Non-pigmented ciliary epithelial cell (primary cell): ENCODE data around the gene CUX1.

Experiments
- DNase-seq: peaks from one replicate; pipeline ENCODE4 v3.0.0-alpha.2; 2010; ENCODE audit warnings: low read depth

Gene CUX1

GRCh38 chr7:102189756-102190155, 372.3 kb downstream of the CUX1 start:
- no peak for DNase-seq

DNA sequence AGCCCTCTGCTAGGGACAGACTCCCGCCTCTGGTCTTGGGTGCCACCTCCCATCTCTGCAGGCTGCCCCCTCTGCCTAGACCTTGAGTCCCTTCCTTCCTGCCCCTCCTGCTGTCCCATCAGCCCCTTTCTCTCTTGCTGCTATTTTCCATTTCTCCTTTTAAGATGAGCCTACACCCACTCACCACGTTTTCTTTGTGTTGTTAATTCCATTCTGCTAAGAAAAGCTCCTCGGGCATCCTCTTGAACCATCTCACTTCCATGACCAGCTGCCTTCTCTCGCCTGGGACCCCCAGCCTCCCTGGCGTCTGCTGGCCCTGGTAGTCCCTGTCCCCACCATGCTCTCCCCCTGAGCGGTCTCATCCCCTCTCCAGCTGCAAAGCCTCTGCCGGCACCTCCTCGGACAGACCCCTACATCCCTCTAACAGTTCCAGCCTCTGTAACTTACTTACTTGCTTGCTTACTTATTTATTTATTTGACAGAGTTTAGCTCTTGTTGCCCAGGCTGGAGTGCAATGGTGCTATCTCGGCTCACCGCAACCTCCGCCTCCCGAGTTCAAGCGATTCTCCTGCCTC, 373.4 kb downstream of the CUX1 start:
- no peak for DNase-seq

GRCh38 chr7:102191556-102192379, 374.3 kb downstream of the CUX1 start:
- no peak for DNase-seq

- DNase-seq = no peak
Measured at GRCh38 chr7:102192790-102193189, 375.4 kb downstream of the CUX1 start.

DNA sequence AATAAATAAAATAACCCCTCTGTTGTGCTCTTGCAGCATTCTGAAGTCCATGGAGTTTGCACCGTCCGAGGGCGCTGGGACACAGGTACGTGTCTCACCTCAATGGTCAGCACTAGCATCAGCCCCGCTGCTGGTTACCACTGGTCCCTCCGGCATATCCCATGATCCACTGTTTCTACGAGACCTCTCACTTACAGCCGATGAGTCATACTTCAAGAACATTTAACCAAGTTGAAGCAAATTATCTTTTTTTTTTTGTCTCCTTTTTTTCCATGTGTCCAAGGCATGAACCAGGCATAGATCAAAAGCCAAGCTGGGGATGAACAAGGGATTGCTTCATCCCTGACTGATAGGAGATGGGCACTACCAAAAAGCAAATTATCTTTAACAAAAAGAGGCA, 376.4 kb downstream of the CUX1 start:
- DNase-seq = peak; percentile 11

DNA sequence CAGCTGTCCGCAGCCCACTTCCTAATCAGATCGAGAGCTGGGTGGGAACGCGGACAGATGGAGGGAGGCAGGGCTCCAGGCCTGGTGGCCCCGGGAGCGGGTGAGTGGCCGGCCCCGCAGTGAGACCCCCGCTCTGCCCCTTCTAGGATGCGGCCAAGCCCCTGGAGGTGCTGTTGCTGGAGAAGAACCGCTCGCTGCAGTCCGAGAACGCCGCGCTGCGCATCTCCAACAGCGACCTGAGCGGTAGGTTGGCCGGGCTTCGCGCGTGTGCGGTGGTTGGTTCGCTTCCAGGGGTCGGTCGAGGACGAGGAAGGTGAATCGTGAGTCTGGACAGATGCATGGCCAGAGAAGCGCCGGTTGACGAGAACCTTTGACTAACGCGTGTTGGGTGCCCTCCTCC, 377.9 kb downstream of the CUX1 start:
- no peak for DNase-seq

DNA sequence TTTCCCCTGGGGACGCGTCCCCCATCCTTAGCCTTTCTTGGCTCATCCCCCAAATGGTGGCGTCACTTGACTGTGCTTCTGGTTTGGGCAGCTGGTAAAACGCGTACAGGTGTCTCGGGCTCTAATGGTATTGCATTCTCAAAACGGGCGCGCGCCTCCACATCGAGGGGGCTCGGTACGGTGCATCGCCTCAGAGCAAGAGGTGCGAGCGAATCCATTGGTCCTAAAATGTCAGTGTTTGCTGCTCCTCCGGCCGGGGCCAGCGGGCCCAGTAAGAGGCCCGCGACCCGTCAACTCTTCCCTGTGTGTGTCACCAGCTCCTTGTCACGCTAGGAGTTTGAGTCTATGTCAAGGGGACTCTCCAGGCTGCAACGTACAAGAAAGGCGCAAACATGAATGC, 378.6 kb downstream of the CUX1 start:
- no peak for DNase-seq

DNA sequence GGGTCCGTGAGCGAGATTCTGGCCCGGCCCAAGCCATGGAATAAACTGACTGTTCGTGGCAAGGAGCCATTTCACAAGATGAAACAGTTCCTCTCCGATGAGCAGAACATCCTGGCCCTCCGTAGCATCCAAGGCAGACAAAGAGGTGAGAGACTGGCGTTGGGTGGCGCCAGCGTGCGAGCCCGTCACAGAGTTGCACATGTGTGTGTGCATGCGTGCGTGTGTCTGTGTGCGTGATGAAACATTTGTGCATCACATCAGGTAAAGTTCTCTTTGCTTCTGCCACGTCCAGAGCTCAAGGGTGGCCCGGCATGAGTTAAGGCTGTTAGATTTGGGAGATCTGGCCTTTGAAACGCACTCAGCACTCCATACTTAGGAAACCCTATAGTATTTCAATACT, 379.7 kb downstream of the CUX1 start:
- no peak for DNase-seq

DNA sequence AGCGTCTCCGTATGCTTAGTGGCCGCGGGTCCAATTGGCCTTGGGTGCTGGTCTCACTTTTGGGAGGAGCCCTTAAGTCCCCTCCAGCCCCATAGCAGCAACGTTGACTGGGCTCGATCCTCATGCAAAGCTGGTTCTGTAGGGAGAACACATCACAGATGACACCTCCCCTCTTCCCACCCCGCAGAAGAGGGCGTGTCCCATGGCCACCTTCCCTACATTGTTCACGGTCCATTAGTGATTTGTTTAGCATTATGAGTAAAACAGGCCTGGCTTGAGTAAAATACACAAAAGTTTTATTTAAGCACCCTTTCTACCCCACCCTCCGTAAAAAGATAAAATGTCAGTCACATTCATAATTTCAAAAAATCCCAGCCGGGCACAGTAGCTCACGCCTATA, 380.2 kb downstream of the CUX1 start:
- no peak for DNase-seq

GRCh38 chr7:102198417-102198956, 381.1 kb downstream of the CUX1 start:
- DNase-seq = no peak

DNA sequence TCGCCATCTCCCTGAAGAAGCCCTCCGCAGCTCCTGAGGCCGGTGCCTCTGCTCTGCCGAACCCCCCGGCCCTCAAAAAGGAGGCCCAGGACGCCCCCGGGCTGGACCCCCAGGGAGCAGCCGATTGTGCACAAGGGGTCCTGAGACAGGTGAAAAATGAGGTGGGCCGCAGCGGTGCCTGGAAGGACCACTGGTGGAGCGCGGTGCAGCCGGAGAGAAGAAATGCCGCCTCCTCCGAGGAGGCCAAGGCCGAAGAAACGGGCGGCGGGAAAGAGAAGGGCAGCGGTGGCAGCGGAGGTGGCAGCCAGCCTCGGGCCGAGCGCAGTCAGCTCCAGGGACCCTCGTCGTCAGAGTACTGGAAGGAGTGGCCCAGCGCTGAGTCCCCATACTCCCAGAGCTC, 384.1 kb downstream of the CUX1 start:
- DNase-seq = no peak

GRCh38 chr7:102202556-102202955, 385.1 kb downstream of the CUX1 start:
- no peak for DNase-seq

GRCh38 chr7:102203218-102203617, 385.8 kb downstream of the CUX1 start:
- DNase-seq = no peak

GRCh38 chr7:102204212-102204611, 386.8 kb downstream of the CUX1 start:
- DNase-seq = no peak

DNA sequence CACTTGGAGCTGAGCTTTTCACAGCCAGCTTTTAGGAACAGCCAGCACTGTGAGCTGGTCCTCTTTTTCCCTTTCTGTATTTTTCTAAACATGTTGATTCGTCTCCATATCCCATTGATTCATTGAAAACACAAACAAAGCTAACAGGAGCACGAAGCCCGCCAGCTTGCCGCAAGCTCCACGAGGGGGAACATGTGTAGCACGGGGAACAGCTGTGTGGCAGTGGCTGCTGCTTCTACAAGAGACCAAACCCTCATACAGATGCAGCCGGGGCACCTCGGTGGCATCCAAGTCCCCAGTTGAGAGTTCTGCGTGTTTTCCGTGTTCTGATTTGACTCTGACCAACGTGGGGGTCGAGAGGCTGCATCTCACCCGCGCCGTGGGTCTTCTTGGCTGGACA, 388.5 kb downstream of the CUX1 start:
- no peak for DNase-seq

DNA sequence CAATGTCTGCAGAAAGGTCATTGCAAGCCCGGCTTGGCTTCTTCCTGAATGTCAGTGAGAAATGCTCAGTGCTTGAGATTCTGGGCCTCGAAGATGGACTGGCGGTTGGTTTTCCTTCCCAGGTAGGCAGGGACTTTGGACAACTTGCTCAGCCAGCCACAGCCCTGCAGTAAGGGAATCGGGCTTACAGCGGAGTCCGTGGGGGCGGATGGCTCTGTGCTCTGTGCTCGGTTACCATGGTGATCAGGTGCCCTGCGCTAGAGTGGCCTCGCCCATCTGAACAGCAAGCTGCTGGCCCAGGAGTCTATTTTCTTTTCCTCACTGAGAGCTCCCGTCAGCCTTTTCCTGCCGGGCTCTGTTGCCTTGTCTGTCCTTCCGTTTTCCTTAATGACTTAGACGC, 391.4 kb downstream of the CUX1 start:
- no peak for DNase-seq

DNA sequence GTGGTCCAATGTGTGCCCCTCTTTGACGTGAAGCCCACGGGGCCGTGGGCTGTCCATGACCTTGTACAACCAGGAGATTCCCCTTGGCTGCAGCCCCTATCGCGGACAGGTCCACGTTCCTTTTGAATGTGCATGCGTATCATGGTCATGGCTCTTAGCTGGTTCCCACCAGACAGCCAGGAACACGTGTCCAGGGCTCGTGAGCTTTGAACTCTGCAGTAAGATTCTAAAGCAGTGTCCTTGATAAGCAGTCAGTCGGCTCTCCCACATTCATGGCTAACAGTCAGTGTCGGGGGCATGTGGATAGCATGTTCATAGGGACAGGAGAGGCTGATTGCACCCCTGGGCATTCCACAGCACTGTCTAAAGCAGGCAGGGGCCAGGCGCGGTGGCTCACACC, 393.4 kb downstream of the CUX1 start:
- no peak for DNase-seq

DNA sequence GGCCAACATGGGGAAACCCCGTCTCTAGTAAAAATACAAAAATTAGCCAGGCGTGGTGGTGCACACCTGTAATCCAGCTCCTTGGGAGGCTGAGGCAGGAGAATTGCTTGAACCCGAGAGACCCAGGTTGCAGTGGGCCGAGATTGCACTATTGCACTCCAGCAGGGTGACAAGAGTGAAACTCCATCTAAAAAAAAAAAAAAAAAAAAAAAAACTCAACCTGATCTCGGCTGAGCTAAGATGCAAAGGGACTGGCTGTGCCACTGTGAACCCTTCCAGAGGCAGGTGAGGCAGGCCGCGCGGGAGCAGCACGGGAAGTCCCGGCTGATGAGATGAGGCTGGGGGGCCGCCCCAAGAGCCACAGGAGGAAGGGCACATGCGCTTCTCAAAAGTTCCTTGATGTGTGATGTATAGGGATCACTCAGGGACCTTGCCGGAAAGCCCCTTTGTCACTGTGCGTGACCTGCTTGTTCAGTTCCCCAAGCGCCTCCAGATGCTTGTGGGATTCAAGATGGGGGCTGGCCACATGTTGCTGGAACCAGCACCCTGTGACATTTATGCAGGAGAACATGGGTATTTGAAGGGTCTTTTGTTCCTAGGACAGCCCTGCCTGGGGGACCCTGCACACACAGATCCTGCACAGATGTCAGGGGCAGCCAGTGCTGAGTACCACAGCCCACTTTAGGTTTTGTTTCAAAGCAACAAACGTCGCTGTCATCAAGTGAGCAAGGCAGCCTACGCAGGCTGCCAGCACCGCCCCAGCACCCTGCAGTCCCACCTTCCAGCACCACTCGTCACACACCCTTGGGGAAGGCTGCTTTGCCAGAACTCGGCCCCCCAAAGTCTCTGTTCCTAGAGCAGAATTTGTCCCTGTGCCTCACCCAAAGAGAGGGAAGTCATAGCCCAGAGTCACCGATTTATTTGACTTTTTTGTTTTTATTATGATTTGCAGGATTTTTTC, 394.4 kb downstream of the CUX1 start:
- no peak for DNase-seq

- DNase-seq = no peak
Measured at GRCh38 chr7:102214477-102215072, 397.1 kb downstream of the CUX1 start.

DNA sequence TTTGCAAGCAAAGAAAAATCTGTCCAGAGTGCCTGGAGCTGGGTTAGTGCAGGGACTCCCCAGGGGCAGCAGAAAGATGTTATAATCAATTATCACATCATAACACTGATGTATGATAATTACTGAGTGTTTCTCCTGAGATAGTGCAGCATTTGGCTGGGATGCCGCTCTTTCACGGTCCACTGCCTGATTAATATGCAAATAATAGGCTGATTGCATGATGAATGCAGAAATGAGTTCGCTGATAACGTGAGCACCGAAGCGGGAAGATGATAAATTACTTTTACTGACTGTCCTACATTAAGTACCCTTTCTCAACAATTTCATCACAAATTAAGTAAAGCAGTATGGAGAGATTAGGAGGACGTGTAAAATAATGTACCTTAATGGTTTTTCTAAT, 397.8 kb downstream of the CUX1 start:
- DNase-seq = no peak

GRCh38 chr7:102215711-102216110, 398.3 kb downstream of the CUX1 start:
- no peak for DNase-seq
